IMR-90 (cell line): Measurements from ENCODE around the gene SLC25A11. TPM values are rescaled to one million over a fixed set of nuclear protein-coding genes. Genes with fewer than 3 reads are reported as not detected.

Source experiments
- ATAC-seq: fragments of 200-7000 bp; cut with Tn5 transposase; 2 replicates; pipeline ENCODE4 v1.9.1; 2020; ENCODE audit warnings: low read depth, mild to moderate bottlenecking, moderate library complexity
- BruUV-seq: library from RNA; stranded (reverse); fragments of 400-500 nt; replicated peaks from 2 replicates; lab custom pipeline; 2021; lab: Mats Ljungman, UMichigan
- CTCF ChIA-PET: fragments of 300-600 bp; formaldehyde crosslinking; extraction: SDS; loops from one replicate; lab custom pipeline; 2021; ENCODE audit warnings: antibody characterized with exemption; lab: Yijun Ruan, JAX
- POLR2A ChIA-PET: fragments of 300-600 bp; sonication (Branson Sonifier 250); formaldehyde crosslinking; loops from one replicate; lab custom pipeline; 2022; ENCODE audit warnings: antibody characterized with exemption; ENCODE audit not compliant: unreplicated experiment; lab: Charles Lee
- DNase-seq: peaks from one replicate; pipeline ENCODE4 v3.0.0; 2013
- H2AFZ ChIP-seq: replicated peaks from 2 replicates; pipeline ENCODE3; 2013; ENCODE audit warnings: low read length, mild to moderate bottlenecking; ENCODE audit not compliant: poor library complexity
- H2AK5ac ChIP-seq: 2 replicates; pipeline ENCODE4 v1.6.1; 2013; ENCODE audit warnings: low read depth, low read length, inconsistent platforms
- H2AK9ac ChIP-seq: replicated peaks from 2 replicates; pipeline ENCODE3; 2013; ENCODE audit warnings: mild to moderate bottlenecking, low read depth, low read length, moderate library complexity; ENCODE audit not compliant: poor library complexity
- H2BK120ac ChIP-seq: 2 replicates; pipeline ENCODE4 v1.6.1; 2013; ENCODE audit warnings: low read depth, low read length, inconsistent platforms
- H2BK15ac ChIP-seq: 3 replicates; pipeline ENCODE4 v1.6.1; 2013; ENCODE audit warnings: low read depth, low read length, inconsistent platforms
- H2BK20ac ChIP-seq: 2 replicates; pipeline ENCODE4 v1.6.1; 2013; ENCODE audit warnings: low read depth, mild to moderate bottlenecking, inconsistent platforms, low read length, moderate library complexity
- H2BK5ac ChIP-seq: 2 replicates; pipeline ENCODE4 v1.6.1; 2013; ENCODE audit warnings: mild to moderate bottlenecking, low read depth, low read length, inconsistent platforms; ENCODE audit not compliant: poor library complexity, severe bottlenecking
- H3K14ac ChIP-seq: replicated peaks from 2 replicates; pipeline ENCODE4 v1.6.1; 2013; ENCODE audit warnings: low read depth, low read length, inconsistent platforms
- H3K18ac ChIP-seq: 2 replicates; pipeline ENCODE4 v1.6.1; 2013; ENCODE audit warnings: low read depth, low read length, control low read depth
- H3K23ac ChIP-seq: 2 replicates; pipeline ENCODE4 v1.6.1; 2013; ENCODE audit warnings: low read depth, low read length, inconsistent platforms
- H3K27ac ChIP-seq: 2 replicates; pipeline ENCODE4 v1.5.1; 2013; ENCODE audit warnings: mild to moderate bottlenecking, control low read depth, low read length; ENCODE audit not compliant: insufficient read depth
- H3K27me3 ChIP-seq: 2 replicates; pipeline ENCODE4 v1.6.1; 2013; ENCODE audit warnings: low read length; ENCODE audit not compliant: control insufficient read depth, insufficient read depth
- H3K36me3 ChIP-seq: 2 replicates; pipeline ENCODE4 v1.6.1; 2013; ENCODE audit warnings: low read length, mixed read lengths; ENCODE audit not compliant: control insufficient read depth, insufficient read depth
- H3K4ac ChIP-seq: 2 replicates; pipeline ENCODE4 v1.6.1; 2013; ENCODE audit warnings: low read depth, low read length, inconsistent platforms
- H3K4me1 ChIP-seq: 2 replicates; pipeline ENCODE4 v1.6.1; 2013; ENCODE audit warnings: low read length, mixed read lengths; ENCODE audit not compliant: control insufficient read depth, insufficient read depth
- H3K4me2 ChIP-seq: 2 replicates; pipeline ENCODE4 v1.6.1; 2013; ENCODE audit warnings: low read depth, mild to moderate bottlenecking, control low read depth, low read length, moderate library complexity
- H3K4me3 ChIP-seq: 2 replicates; pipeline ENCODE4 v1.5.1; 2013; ENCODE audit warnings: low read depth, mild to moderate bottlenecking, control low read depth, low read length, moderate library complexity; ENCODE audit not compliant: insufficient read depth
- H3K56ac ChIP-seq: 2 replicates; pipeline ENCODE4 v1.6.1; 2013; ENCODE audit warnings: low read length, inconsistent platforms; ENCODE audit not compliant: insufficient read depth; ENCODE audit errors: extremely low read depth
- H3K79me1 ChIP-seq, 2 experiments: 2 replicates each; pipeline ENCODE4 v1.6.1; 2013; ENCODE audit warnings: low read length in 2 of 2, inconsistent platforms in 1 of 2, low read depth in 1 of 2
- H3K9ac ChIP-seq: 2 replicates; pipeline ENCODE4 v1.6.1; 2013; ENCODE audit warnings: low read depth, low read length, control low read depth
- H3K9me1 ChIP-seq: 2 replicates; pipeline ENCODE4 v1.6.1; 2013; ENCODE audit warnings: low read length, inconsistent platforms; ENCODE audit not compliant: insufficient read depth
- H3K9me3 ChIP-seq: 2 replicates; pipeline ENCODE4 v1.6.1; 2013; ENCODE audit warnings: low read length; ENCODE audit not compliant: control insufficient read depth, insufficient read depth
- H4K20me1 ChIP-seq: 2 replicates; pipeline ENCODE4 v1.6.1; 2013; ENCODE audit warnings: low read length, inconsistent platforms; ENCODE audit not compliant: insufficient read depth
- H4K5ac ChIP-seq: 2 replicates; pipeline ENCODE4 v1.6.1; 2013; ENCODE audit warnings: mild to moderate bottlenecking, low read depth, low read length, control low read depth
- H4K8ac ChIP-seq, 2 experiments: 2 replicates each; pipeline ENCODE4 v1.6.1; 2013; ENCODE audit warnings: low read depth in 2 of 2, low read length in 2 of 2, control low read depth in 1 of 2, inconsistent platforms in 1 of 2
- H4K91ac ChIP-seq: 2 replicates; pipeline ENCODE4 v1.6.1; 2013; ENCODE audit warnings: low read depth, low read length, inconsistent platforms; ENCODE audit not compliant: insufficient read depth
- ELK1 ChIP-seq: fragments of 150-350 bp; IDR thresholded peaks from 2 replicates; pipeline ENCODE4 v1.6.1; 2016; ENCODE audit warnings: low read depth, mild to moderate bottlenecking, low read length, moderate library complexity, borderline replicate concordance
- FOS ChIP-seq: fragments of 150-350 bp; IDR thresholded peaks from 2 replicates; pipeline ENCODE4 v1.6.1; 2016; ENCODE audit warnings: low read depth, low read length
- WGBS, 2 experiments: methylation state at CpG; one replicate each; pipeline versions ENCODE4 v1.1.5 to v1.1.7; 2013; ENCODE audit warnings: missing lambda C conversion rate in 2 of 2; ENCODE audit not compliant: insufficient read length in 1 of 2; ENCODE audit errors: extremely low coverage in 2 of 2; 5-methylcytosine and 5-hydroxymethylcytosine counted together
- dilution Hi-C: fragments of 300-500 bp; cut with HindIII; formaldehyde crosslinking; loops from one replicate; pipeline ENCODE4 v1.14.3; 2018; ENCODE audit warnings: low sequenced_read_pairs; ENCODE audit not compliant: unreplicated experiment
- in situ Hi-C: fragments of 300-500 bp; cut with MboI; formaldehyde crosslinking; loops from 3 replicates; pipeline ENCODE4 v1.14.3; 2019; ENCODE audit warnings: low sequenced_read_pairs, inconsistent platforms, mixed read lengths
- intact Hi-C: fragments of 100-400 bp; cut with micrococcal nuclease; formaldehyde crosslinking; loops from 2 replicates; pipeline ENCODE4 v1.10.0; 2022
- polyA plus RNA-seq, 3 experiments: library from polyadenylated mRNA; depleted of rRNA; stranded (reverse); fragments of >200 nt; gene quantifications; 2 replicates each; pipeline ENCODE4 v1.2.3, GENCODE V29; 2012; ENCODE audit warnings: low replicate concordance in 1 of 3
- total RNA-seq: library from RNA; depleted of rRNA; stranded (reverse); fragments of >200 nt; gene quantifications from 2 replicates; pipeline ENCODE4 v1.2.3, GENCODE V29; 2012

The SLC25A11 gene
- total and polyA plus RNA-seq, 2 of the 4 experiments (the other 2 are of a cell fraction) = 35.0 to 62.2 TPM

- dilution Hi-C loops = no loop called here
- ATAC-seq (no peak), DNase-seq (no peak)
- no peak overlapping the region for H3K18ac ChIP-seq
- H3K4me2 ChIP-seq = no peak overlapping the region
- H2AK9ac ChIP-seq = no peak overlapping the region
- no peak overlapping the region for H2BK5ac ChIP-seq
- H2BK120ac ChIP-seq = no peak overlapping the region
- ChIA-PET POLR2A (no interaction called here), CTCF (no interaction called here)
- no peak overlapping the region for H2AFZ ChIP-seq
- H2BK20ac ChIP-seq = no peak overlapping the region
- peaks cover 21% of the 10 kb centered on the region for H3K36me3 ChIP-seq
- H3K56ac ChIP-seq = no peak overlapping the region
- no peaks in the 10 kb centered on the region for H3K79me1 ChIP-seq
- H4K20me1 ChIP-seq = no peaks in the 10 kb centered on the region; the same call in none of the 2 replicates
- H3K27me3 ChIP-seq = peaks cover 2% of the 10 kb centered on the region; the same call in 1 of the 2 replicates
- H3K23ac ChIP-seq = no peak overlapping the region
- H4K91ac ChIP-seq = no peak overlapping the region
- H3K4me1 ChIP-seq = no peaks in the 10 kb centered on the region
- H3K4ac ChIP-seq = no peak overlapping the region
- intact Hi-C loops = no loop called here
- WGBS, 2 experiments = 56% methylated on average over 45 of the region's 65 CpGs; no CpG with 5 or more reads in 1 of the 2 experiments
- no peak overlapping the region for H4K5ac ChIP-seq
- no peak overlapping the region for H3K9ac ChIP-seq
- H3K14ac ChIP-seq = no peak overlapping the region
- no peak overlapping the region for H3K27ac ChIP-seq
- no peak overlapping the region for H2BK15ac ChIP-seq
- no peak overlapping the region for H4K8ac ChIP-seq
- no peak overlapping the region for H2AK5ac ChIP-seq
- H3K9me1 ChIP-seq = peaks cover 4% of the 10 kb centered on the region; the same call in 1 of the 2 replicates
- no peak overlapping the region for H3K4me3 ChIP-seq
- no peak for TF ChIP-seq FOS
- no peak for TF ChIP-seq ELK1
- in situ Hi-C loops = no loop called here
- no TSS peak for BruUV-seq
- H3K9me3 ChIP-seq = no peaks in the 10 kb centered on the region; the same call in 1 of the 2 replicates
Measured at GRCh38 chr17:4900231-4901107, 39.4 kb downstream of the SLC25A11 start.
